Right lobe of liver (tissue), 4 donors: ENCODE data around the gene CDH4.

ENCODE experiments used
- CTCF ChIP-seq, 4 donors: fragments of 200-600 bp in 3 of 4; fragments of 450-650 bp in 1 of 4; IDR thresholded peaks; one replicate each; pipeline versions ENCODE4 v1.5.1 to v1.8.0; 2016 to 2022; ENCODE audit warnings: antibody characterized with exemption in 4 of 4, mild to moderate bottlenecking in 2 of 4
- POLR2A ChIP-seq: fragments of 450-650 bp; IDR thresholded peaks from one replicate; pipeline ENCODE4 v1.6.1; 2017; ENCODE audit warnings: antibody characterized with exemption, mild to moderate bottlenecking
- donor health status: DM: no; HTN: no; CAD: no.
- donor health status: DM: no; HTN: no; CAD: no.
- donor health status: DM: no; HTN: yes; CAD: no.

GRCh38 chr20:61957961-61958715, 706.1 kb downstream of the CDH4 start:
- TF ChIP-seq CTCF (IDR thresholded peaks at IDR 0.05) = no peak
- no peak for TF ChIP-seq POLR2A
